Measurements from ENCODE around the gene PIK3C2B.

Gene PIK3C2B

GRCh38 chr1:204455063-204455830 is 39.4 kb downstream of the PIK3C2B start:
- peaks cover 13% of the 10 kb centered on the region for H3K27me3 ChIP-seq (replicated peaks; ENCODE audit: control insufficient read depth, insufficient read depth, low read length)
- H3K9ac ChIP-seq (ENCODE audit: low read length), result no peak overlapping the region
- DNase-seq (ENCODE audit: low read depth), result no peak
- peaks cover 3% of the 10 kb centered on the region for H3K4me1 ChIP-seq (ENCODE audit: control insufficient read depth, insufficient read depth, low read length)
- no peaks in the 10 kb centered on the region for H3K9me3 ChIP-seq (ENCODE audit: control insufficient read depth, low read length)
- H3K4me3 ChIP-seq (ENCODE audit: low read length), result no peak overlapping the region
- peaks cover 68% of the 10 kb centered on the region for H3K36me3 ChIP-seq (ENCODE audit: control insufficient read depth, insufficient read depth, low read length, severe bottlenecking)

- Histone ChIP-seq H3K9me3 (ENCODE audit: control insufficient read depth, low read length) (no peaks in the 10 kb centered on the region), H3K27me3 (replicated peaks; ENCODE audit: control insufficient read depth, insufficient read depth, low read length) (peaks cover 13% of the 10 kb centered on the region), H3K9ac (ENCODE audit: low read length) (no peak overlapping the region), H3K36me3 (ENCODE audit: control insufficient read depth, insufficient read depth, low read length, severe bottlenecking) (peaks cover 66% of the 10 kb centered on the region), H3K4me3 (ENCODE audit: low read length) (no peak overlapping the region), H3K4me1 (ENCODE audit: control insufficient read depth, insufficient read depth, low read length) (peaks cover 3% of the 10 kb centered on the region)
- no peak for DNase-seq (ENCODE audit: low read depth)
These were observed 40.1 kb downstream of the PIK3C2B start for GRCh38 chr1:204454476-204454875.

- Histone ChIP-seq H3K9me3 (ENCODE audit: control insufficient read depth, low read length) (no peaks in the 10 kb centered on the region), H3K4me3 (ENCODE audit: low read length) (no peak overlapping the region), H3K9ac (ENCODE audit: low read length) (no peak overlapping the region), H3K27me3 (replicated peaks; ENCODE audit: control insufficient read depth, insufficient read depth, low read length) (peaks cover 13% of the 10 kb centered on the region), H3K36me3 (ENCODE audit: control insufficient read depth, insufficient read depth, low read length, severe bottlenecking) (peaks cover 66% of the 10 kb centered on the region), H3K4me1 (ENCODE audit: control insufficient read depth, insufficient read depth, low read length) (peaks cover 3% of the 10 kb centered on the region)
- no peak for DNase-seq (ENCODE audit: low read depth)
These were observed 41.3 kb downstream of the PIK3C2B start for GRCh38 chr1:204453141-204453772.

GRCh38 chr1:204451352-204452124 is 43.1 kb downstream of the PIK3C2B start:
- Histone ChIP-seq H3K27me3 (replicated peaks; ENCODE audit: control insufficient read depth, insufficient read depth, low read length) (peaks cover 9% of the 10 kb centered on the region), H3K4me1 (ENCODE audit: control insufficient read depth, insufficient read depth, low read length) (no peaks in the 10 kb centered on the region), H3K9me3 (ENCODE audit: control insufficient read depth, low read length) (no peaks in the 10 kb centered on the region), H3K36me3 (ENCODE audit: control insufficient read depth, insufficient read depth, low read length, severe bottlenecking) (peaks cover 65% of the 10 kb centered on the region), H3K9ac (ENCODE audit: low read length) (no peak overlapping the region), H3K4me3 (ENCODE audit: low read length) (no peak overlapping the region)
- no peak for DNase-seq (ENCODE audit: low read depth)

- H3K4me3 ChIP-seq (ENCODE audit: low read length), result no peak overlapping the region
- DNase-seq (ENCODE audit: low read depth), result no peak
- peaks cover 7% of the 10 kb centered on the region for H3K27me3 ChIP-seq (replicated peaks; ENCODE audit: control insufficient read depth, insufficient read depth, low read length)
- H3K4me1 ChIP-seq (ENCODE audit: control insufficient read depth, insufficient read depth, low read length), result no peaks in the 10 kb centered on the region
- no peak overlapping the region for H3K9ac ChIP-seq (ENCODE audit: low read length)
- H3K36me3 ChIP-seq (ENCODE audit: control insufficient read depth, insufficient read depth, low read length, severe bottlenecking), result peaks cover 61% of the 10 kb centered on the region
- H3K9me3 ChIP-seq (ENCODE audit: control insufficient read depth, low read length), result no peaks in the 10 kb centered on the region
These were observed 43.9 kb downstream of the PIK3C2B start for GRCh38 chr1:204450461-204451257.

GRCh38 chr1:204449678-204450280 is 44.8 kb downstream of the PIK3C2B start:
- no peaks in the 10 kb centered on the region for H3K9me3 ChIP-seq (ENCODE audit: control insufficient read depth, low read length)
- no peak for DNase-seq (ENCODE audit: low read depth)
- H3K4me3 ChIP-seq (ENCODE audit: low read length), result no peak overlapping the region
- H3K27me3 ChIP-seq (replicated peaks; ENCODE audit: control insufficient read depth, insufficient read depth, low read length), result peaks cover 7% of the 10 kb centered on the region
- H3K36me3 ChIP-seq (ENCODE audit: control insufficient read depth, insufficient read depth, low read length, severe bottlenecking), result peaks cover 56% of the 10 kb centered on the region
- no peaks in the 10 kb centered on the region for H3K4me1 ChIP-seq (ENCODE audit: control insufficient read depth, insufficient read depth, low read length)
- no peak overlapping the region for H3K9ac ChIP-seq (ENCODE audit: low read length)

GRCh38 chr1:204448991-204449677 is 45.5 kb downstream of the PIK3C2B start:
- Histone ChIP-seq H3K4me3 (ENCODE audit: low read length) (no peak overlapping the region), H3K9ac (ENCODE audit: low read length) (no peak overlapping the region), H3K36me3 (ENCODE audit: control insufficient read depth, insufficient read depth, low read length, severe bottlenecking) (peaks cover 54% of the 10 kb centered on the region), H3K9me3 (ENCODE audit: control insufficient read depth, low read length) (no peaks in the 10 kb centered on the region), H3K4me1 (ENCODE audit: control insufficient read depth, insufficient read depth, low read length) (peaks cover under 1% of the 10 kb centered on the region), H3K27me3 (replicated peaks; ENCODE audit: control insufficient read depth, insufficient read depth, low read length) (peaks cover 7% of the 10 kb centered on the region)
- DNase-seq (ENCODE audit: low read depth), result no peak

GRCh38 chr1:204448344-204448964 is 46.2 kb downstream of the PIK3C2B start:
- no peak overlapping the region for H3K9ac ChIP-seq (ENCODE audit: low read length)
- no peak overlapping the region for H3K4me3 ChIP-seq (ENCODE audit: low read length)
- no peaks in the 10 kb centered on the region for H3K9me3 ChIP-seq (ENCODE audit: control insufficient read depth, low read length)
- DNase-seq (ENCODE audit: low read depth), result no peak
- H3K36me3 ChIP-seq (ENCODE audit: control insufficient read depth, insufficient read depth, low read length, severe bottlenecking), result peaks cover 59% of the 10 kb centered on the region
- peaks cover 7% of the 10 kb centered on the region for H3K4me1 ChIP-seq (ENCODE audit: control insufficient read depth, insufficient read depth, low read length)
- H3K27me3 ChIP-seq (replicated peaks; ENCODE audit: control insufficient read depth, insufficient read depth, low read length), result peaks cover 7% of the 10 kb centered on the region

GRCh38 chr1:204447736-204448135 is 46.9 kb downstream of the PIK3C2B start:
- Histone ChIP-seq H3K9ac (ENCODE audit: low read length) (no peak overlapping the region), H3K9me3 (ENCODE audit: control insufficient read depth, low read length) (no peaks in the 10 kb centered on the region), H3K4me3 (ENCODE audit: low read length) (no peak overlapping the region), H3K4me1 (ENCODE audit: control insufficient read depth, insufficient read depth, low read length) (peaks cover 14% of the 10 kb centered on the region), H3K27me3 (replicated peaks; ENCODE audit: control insufficient read depth, insufficient read depth, low read length) (peaks cover 7% of the 10 kb centered on the region), H3K36me3 (ENCODE audit: control insufficient read depth, insufficient read depth, low read length, severe bottlenecking) (peaks cover 52% of the 10 kb centered on the region)
- DNase-seq (ENCODE audit: low read depth), result no peak

GRCh38 chr1:204447190-204447589 is 47.4 kb downstream of the PIK3C2B start:
- no peak overlapping the region for H3K9ac ChIP-seq (ENCODE audit: low read length)
- peaks cover 20% of the 10 kb centered on the region for H3K4me1 ChIP-seq (ENCODE audit: control insufficient read depth, insufficient read depth, low read length)
- peaks cover 46% of the 10 kb centered on the region for H3K36me3 ChIP-seq (ENCODE audit: control insufficient read depth, insufficient read depth, low read length, severe bottlenecking)
- no peak overlapping the region for H3K4me3 ChIP-seq (ENCODE audit: low read length)
- no peak for DNase-seq (ENCODE audit: low read depth)
- no peaks in the 10 kb centered on the region for H3K9me3 ChIP-seq (ENCODE audit: control insufficient read depth, low read length)
- H3K27me3 ChIP-seq (replicated peaks; ENCODE audit: control insufficient read depth, insufficient read depth, low read length), result peaks cover 7% of the 10 kb centered on the region

Measured in adipocyte (in vitro differentiated cells).